SJCRH30 (cell line): ENCODE results near the gene CHRNA10. TPM values are rescaled to one million over a fixed set of nuclear protein-coding genes. Genes with fewer than 3 reads are reported as not detected.

ENCODE experiments used
- DNase-seq, 2 experiments: peaks; one replicate each; pipeline ENCODE4 v3.0.0-alpha.2; 2015 to 2020
- H3K27ac ChIP-seq: fragments of 250-450 bp; sonication (Bioruptor Pico); 2 replicates; pipeline ENCODE4 v1.5.1; 2020; ENCODE audit warnings: mild to moderate bottlenecking, moderate library complexity
- H3K27me3 ChIP-seq: fragments of 250-450 bp; sonication (Bioruptor Pico); 2 replicates; pipeline ENCODE4 v1.5.1; 2020; ENCODE audit warnings: mild to moderate bottlenecking, moderate library complexity
- H3K36me3 ChIP-seq: fragments of 250-450 bp; sonication (Bioruptor Pico); 2 replicates; pipeline ENCODE4 v1.5.1; 2020; ENCODE audit warnings: mild to moderate bottlenecking, moderate library complexity
- H3K4me1 ChIP-seq: fragments of 250-450 bp; sonication (Bioruptor Pico); 2 replicates; pipeline ENCODE4 v1.5.1; 2020; ENCODE audit warnings: mild to moderate bottlenecking, moderate library complexity
- H3K4me3 ChIP-seq: fragments of 250-450 bp; sonication (Bioruptor Pico); 2 replicates; pipeline ENCODE4 v1.5.1; 2020; ENCODE audit warnings: mild to moderate bottlenecking, moderate library complexity
- H3K9me3 ChIP-seq: fragments of 250-450 bp; sonication (Bioruptor Pico); replicated peaks from 2 replicates; pipeline ENCODE4 v1.5.1; 2020; ENCODE audit warnings: mild to moderate bottlenecking, moderate library complexity
- total RNA-seq: library from RNA; depleted of rRNA; stranded (reverse); fragments of >200 nt; shearing (Covaris generic); gene quantifications from 2 replicates; pipeline ENCODE4 v1.2.3, GENCODE V29; 2014; rRNA removed

The CHRNA10 gene
- total RNA-seq, 1 experiment from 2014 or later, result 0.91 TPM

- 0 out of 2 replicates have a peak, but pooled peaks cover 6% of the 10 kb centered on the region for H3K27me3 ChIP-seq
- DNase-seq, result no peak
Observed at GRCh38 chr11:3626250-3626960, 44.8 kb downstream of the CHRNA10 start.

GRCh38 chr11:3623767-3624458 is 47.3 kb downstream of the CHRNA10 start:
- DNase-seq, result no peak

More at GRCh38 chr11:3626250-3626960, 44.8 kb downstream of the CHRNA10 start:
- H3K36me3 ChIP-seq, result no peaks in the 10 kb centered on the region
- no peak overlapping the region for H3K4me3 ChIP-seq
- no peak overlapping the region for H3K27ac ChIP-seq
- H3K4me1 ChIP-seq, result no peaks in the 10 kb centered on the region
- H3K9me3 ChIP-seq, result no peaks in the 10 kb centered on the region

GRCh38 chr11:3623121-3623520 is 48.1 kb downstream of the CHRNA10 start:
- DNase-seq, result no peak
- H3K4me3 ChIP-seq, result no peak overlapping the region
- H3K27me3 ChIP-seq, result 0 out of 2 replicates have a peak, but pooled peaks cover 6% of the 10 kb centered on the region
- H3K9me3 ChIP-seq, result no peaks in the 10 kb centered on the region
- H3K36me3 ChIP-seq, result no peaks in the 10 kb centered on the region
- H3K27ac ChIP-seq, result no peak overlapping the region
- no peaks in the 10 kb centered on the region for H3K4me1 ChIP-seq

More at GRCh38 chr11:3623767-3624458, 47.3 kb downstream of the CHRNA10 start:
- Histone ChIP-seq H3K4me1 (no peaks in the 10 kb centered on the region), H3K9me3 (no peaks in the 10 kb centered on the region), H3K4me3 (no peak overlapping the region), H3K27me3 (0 out of 2 replicates have a peak, but pooled peaks cover 6% of the 10 kb centered on the region), H3K36me3 (no peaks in the 10 kb centered on the region), H3K27ac (no peak overlapping the region)

- no peaks in the 10 kb centered on the region; the same call in 1 of the 2 replicates for H3K4me1 ChIP-seq
- H3K9me3 ChIP-seq, result no peaks in the 10 kb centered on the region
- H3K27ac ChIP-seq, result no peak overlapping the region
- H3K27me3 ChIP-seq, result 0 out of 2 replicates have a peak, but pooled peaks cover 6% of the 10 kb centered on the region
- no peak overlapping the region for H3K4me3 ChIP-seq
- no peaks in the 10 kb centered on the region for H3K36me3 ChIP-seq
- DNase-seq, result no peak
Observed at GRCh38 chr11:3622521-3622920, 48.7 kb downstream of the CHRNA10 start.

GRCh38 chr11:3617990-3618389 is 53.2 kb downstream of the CHRNA10 start:
- peaks cover 30% of the 10 kb centered on the region for H3K4me1 ChIP-seq
- H3K36me3 ChIP-seq, result no peaks in the 10 kb centered on the region
- DNase-seq, result no peak
- H3K27me3 ChIP-seq, result no peaks in the 10 kb centered on the region
- no peaks in the 10 kb centered on the region for H3K9me3 ChIP-seq
- H3K27ac ChIP-seq, result no peak overlapping the region
- no peak overlapping the region for H3K4me3 ChIP-seq

GRCh38 chr11:3616721-3617460 is 54.3 kb downstream of the CHRNA10 start:
- Histone ChIP-seq H3K9me3 (peaks cover 4% of the 10 kb centered on the region), H3K36me3 (no peaks in the 10 kb centered on the region), H3K4me3 (no peak overlapping the region), H3K4me1 (peaks cover 30% of the 10 kb centered on the region), H3K27ac (peak overlapping the region; percentile 43), H3K27me3 (no peaks in the 10 kb centered on the region)
- peak; percentile 80 to 82 for DNase-seq

GRCh38 chr11:3615998-3616397 is 55.2 kb downstream of the CHRNA10 start:
- H3K4me1 ChIP-seq, result peaks cover 30% of the 10 kb centered on the region
- H3K4me3 ChIP-seq, result no peak overlapping the region
- no peaks in the 10 kb centered on the region for H3K27me3 ChIP-seq
- no peaks in the 10 kb centered on the region for H3K36me3 ChIP-seq
- H3K9me3 ChIP-seq, result peaks cover 5% of the 10 kb centered on the region
- DNase-seq, result peak; percentile 57 to 68
- peak overlapping the region; percentile 43 for H3K27ac ChIP-seq

Other genes with a start within 250 kb of the CHRNA10 start
- gene ART5, start 29.4 kb downstream of the CHRNA10 start, total RNA-seq, result 0.10 TPM in 1 of 2 replicates, not detected in the other
- not detected in 2 replicates for gene ART1, start 26.3 kb downstream of the CHRNA10 start, total RNA-seq
- gene NUP98, start 126.2 kb upstream of the CHRNA10 start, total RNA-seq, result 191 and 217 TPM in 2 replicates
- gene PGAP2, start 137.2 kb upstream of the CHRNA10 start, total RNA-seq, result 4.5 and 5.3 TPM in 2 replicates
- 15.5 and 17.4 TPM in 2 replicates for gene RHOG, start 169.6 kb upstream of the CHRNA10 start, total RNA-seq
- 12.9 and 14.7 TPM in 2 replicates for gene STIM1, start 184.3 kb upstream of the CHRNA10 start, total RNA-seq